ENCODE results near the gene KIAA0319L. TPM values are rescaled to one million over a fixed set of nuclear protein-coding genes. Genes with fewer than 3 reads are reported as not detected.

Gene KIAA0319L
- polyA plus RNA-seq, 2 of the 4 experiments (the other 2 are of a cell fraction): 18.2 to 36.9 TPM

DNA sequence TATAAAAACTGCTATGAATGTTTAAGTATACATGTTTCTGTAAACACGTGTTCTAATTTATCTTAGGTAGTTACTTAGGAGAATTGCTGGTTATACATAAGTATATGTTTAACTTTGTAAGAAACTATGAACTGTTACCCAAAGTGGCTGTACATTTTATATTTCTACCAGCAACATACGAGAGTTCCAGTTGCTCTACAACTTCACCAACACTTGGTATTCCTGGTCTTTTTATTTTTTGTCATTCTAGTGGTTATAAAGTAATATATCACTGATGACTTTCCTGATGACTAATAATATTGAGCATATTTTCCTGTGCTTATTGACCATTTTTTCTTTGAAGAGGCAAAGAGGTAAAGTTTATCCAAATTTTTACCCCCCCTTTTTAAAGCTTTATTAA, 76.0 kb downstream of the KIAA0319L start:
- Histone ChIP-seq H3K27ac (no peak overlapping the region), H3K4me3 (no peak overlapping the region), H3K4me1 (no peaks in the 10 kb centered on the region), H3K9me3 (no peaks in the 10 kb centered on the region), H3K4me2 (no peak overlapping the region)
- DNase-seq (ENCODE audit: low read depth in 1 of 2, low spot score in 1 of 2): no peak
- POLR2A ChIA-PET: no interaction called here
- CTCF ChIA-PET: no interaction called here
- TF ChIP-seq SREBF2 (IDR thresholded peaks at IDR 0.05): no peak
- TF ChIP-seq POLR2A (IDR thresholded peaks at IDR 0.05; ENCODE audit: low read length): no peak
- TF ChIP-seq RFX5 (IDR thresholded peaks at IDR 0.05): no peak
- no peak for TF ChIP-seq SMC3 (IDR thresholded peaks at IDR 0.05)
- TF ChIP-seq TFCP2L1 (CRISPR knock-in tag; IDR thresholded peaks at IDR 0.05): no peak
- no peak for TF ChIP-seq ESRRA (IDR thresholded peaks at IDR 0.05; ENCODE audit: borderline replicate concordance, low read length)
- TF ChIP-seq RAD21 (conservative IDR thresholded peaks at IDR 0.05 in 1 of 2, IDR thresholded peaks at IDR 0.05 in 1 of 2): no peak
- TF ChIP-seq RNF2 (IDR thresholded peaks at IDR 0.05; ENCODE audit: borderline replicate concordance, low read depth): no peak
- TF ChIP-seq, protein P1, sequence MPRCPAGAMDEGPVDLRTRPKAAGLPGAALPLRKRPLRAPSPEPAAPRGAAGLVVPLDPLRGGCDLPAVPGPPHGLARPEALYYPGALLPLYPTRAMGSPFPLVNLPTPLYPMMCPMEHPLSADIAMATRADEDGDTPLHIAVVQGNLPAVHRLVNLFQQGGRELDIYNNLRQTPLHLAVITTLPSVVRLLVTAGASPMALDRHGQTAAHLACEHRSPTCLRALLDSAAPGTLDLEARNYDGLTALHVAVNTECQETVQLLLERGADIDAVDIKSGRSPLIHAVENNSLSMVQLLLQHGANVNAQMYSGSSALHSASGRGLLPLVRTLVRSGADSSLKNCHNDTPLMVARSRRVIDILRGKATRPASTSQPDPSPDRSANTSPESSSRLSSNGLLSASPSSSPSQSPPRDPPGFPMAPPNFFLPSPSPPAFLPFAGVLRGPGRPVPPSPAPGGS (IDR thresholded peaks at IDR 0.05): no peak
- TF ChIP-seq HDAC2 (IDR thresholded peaks at IDR 0.05): no peak
- TF ChIP-seq MYC (IDR thresholded peaks at IDR 0.05; ENCODE audit: borderline replicate concordance, low read length): no peak
- ATAC-seq: no peak
- FAIRE-seq: no peak
- 89% methylated on average over 2 of the region's 2 CpGs for WGBS (ENCODE audit: missing lambda C conversion rate)

DNA sequence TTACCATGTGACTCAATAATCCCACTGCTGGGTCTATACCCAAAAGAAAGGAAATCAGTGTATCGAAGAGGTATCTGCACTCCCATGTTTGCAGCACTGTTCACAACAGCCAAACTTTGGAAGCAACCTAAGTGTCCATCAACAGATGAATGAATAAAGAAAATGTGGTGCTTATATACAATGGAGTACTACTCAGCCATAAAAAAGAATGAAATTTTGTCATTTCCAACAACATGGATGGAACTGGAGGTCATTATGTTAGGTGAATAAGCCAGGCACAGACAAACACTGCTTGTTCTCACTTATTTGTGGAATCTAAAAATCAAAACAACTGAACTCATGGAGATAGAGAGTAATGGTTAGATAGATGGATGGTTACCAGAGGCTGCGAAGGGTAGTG, 79.3 kb downstream of the KIAA0319L start:
- FAIRE-seq: no peak
- no peak for DNase-seq (ENCODE audit: low read depth in 1 of 2, low spot score in 1 of 2)

DNA sequence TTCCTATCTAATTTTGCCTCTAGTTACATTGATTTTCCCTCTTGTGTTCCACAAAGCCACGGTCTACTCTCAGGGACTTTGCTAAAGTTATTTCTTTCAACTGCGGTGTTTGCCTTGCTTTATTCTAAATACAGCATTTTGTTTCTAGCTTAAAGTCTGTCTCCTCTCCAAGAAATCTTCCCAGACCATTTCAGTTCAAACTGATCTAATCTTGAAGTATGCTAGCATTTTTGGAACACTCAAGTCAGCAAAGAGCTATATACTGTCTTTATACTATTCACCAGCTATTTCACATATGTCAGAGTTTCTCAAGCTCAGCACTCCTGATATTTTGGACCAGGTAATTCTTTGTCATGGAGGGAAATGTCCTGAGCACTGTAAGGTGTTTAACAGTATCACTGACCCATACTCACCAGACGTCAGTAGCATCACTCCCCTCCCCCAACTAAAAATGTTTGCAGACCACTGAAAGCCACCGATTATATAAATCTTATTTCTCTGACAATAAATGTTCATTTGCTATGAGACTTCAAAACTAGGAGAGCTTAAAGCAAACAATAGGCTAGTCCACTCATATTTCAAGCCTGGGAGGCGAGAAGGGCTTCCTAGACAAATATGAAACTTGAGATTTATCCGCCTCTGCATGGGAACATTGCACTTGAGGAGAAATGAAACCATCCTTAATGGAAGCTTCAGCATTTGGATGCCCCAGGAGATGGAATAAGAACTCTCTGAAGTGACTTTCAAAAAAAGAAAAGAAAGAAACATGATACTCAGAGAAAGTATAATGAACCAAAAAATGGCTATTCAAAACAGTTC, 81.1 kb downstream of the KIAA0319L start:
- DNase-seq (ENCODE audit: low read depth in 1 of 2, low spot score in 1 of 2) (no peak), ATAC-seq (no peak), FAIRE-seq (no peak)
- POLR2A ChIA-PET: no interaction called here
- CTCF ChIA-PET: interaction anchor here (0.8 kb wide), 1 partner anchor 93 kb away, joined by 3 read pairs; no protein-coding TSS in a partner anchor
- Histone ChIP-seq H3K9me3 (no peaks in the 10 kb centered on the region), H3K4me3 (no peak overlapping the region), H3K4me1 (no peaks in the 10 kb centered on the region), H3K4me2 (no peak overlapping the region), H3K27ac (no peak overlapping the region)
- 94% methylated on average over 6 of the region's 6 CpGs for WGBS (ENCODE audit: missing lambda C conversion rate)
- TF ChIP-seq ESRRA (IDR thresholded peaks at IDR 0.05; ENCODE audit: borderline replicate concordance, low read length) (no peak), RAD21 (conservative IDR thresholded peaks at IDR 0.05 in 1 of 2, IDR thresholded peaks at IDR 0.05 in 1 of 2) (no peak), PHF8 (IDR thresholded peaks at IDR 0.05; ENCODE audit: borderline replicate concordance, low read depth) (no peak), RCOR1 (IDR thresholded peaks at IDR 0.05; ENCODE audit: low read depth, low read length) (no peak), GATA3 (IDR thresholded peaks at IDR 0.05; ENCODE audit: borderline replicate concordance) (no peak), SMC3 (IDR thresholded peaks at IDR 0.05) (no peak), FOSL2 (IDR thresholded peaks at IDR 0.05) (no peak), FOSL2 (CRISPR knock-in tag; IDR thresholded peaks at IDR 0.05) (no peak), POLR2AphosphoS2 (conservative IDR thresholded peaks at IDR 0.05; ENCODE audit: low read length) (no peak), HEYL (CRISPR knock-in tag; IDR thresholded peaks at IDR 0.05) (no peak), CHD2 (IDR thresholded peaks at IDR 0.05; ENCODE audit: low read length, partially characterized antibody) (no peak)
- TF ChIP-seq, protein P2, sequence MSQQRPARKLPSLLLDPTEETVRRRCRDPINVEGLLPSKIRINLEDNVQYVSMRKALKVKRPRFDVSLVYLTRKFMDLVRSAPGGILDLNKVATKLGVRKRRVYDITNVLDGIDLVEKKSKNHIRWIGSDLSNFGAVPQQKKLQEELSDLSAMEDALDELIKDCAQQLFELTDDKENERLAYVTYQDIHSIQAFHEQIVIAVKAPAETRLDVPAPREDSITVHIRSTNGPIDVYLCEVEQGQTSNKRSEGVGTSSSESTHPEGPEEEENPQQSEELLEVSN (IDR thresholded peaks at IDR 0.05; ENCODE audit: borderline replicate concordance, low read depth): no peak
- TF ChIP-seq, protein P3, sequence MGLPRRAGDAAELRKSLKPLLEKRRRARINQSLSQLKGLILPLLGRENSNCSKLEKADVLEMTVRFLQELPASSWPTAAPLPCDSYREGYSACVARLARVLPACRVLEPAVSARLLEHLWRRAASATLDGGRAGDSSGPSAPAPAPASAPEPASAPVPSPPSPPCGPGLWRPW (IDR thresholded peaks at IDR 0.05): no peak
- TF ChIP-seq, protein P4, sequence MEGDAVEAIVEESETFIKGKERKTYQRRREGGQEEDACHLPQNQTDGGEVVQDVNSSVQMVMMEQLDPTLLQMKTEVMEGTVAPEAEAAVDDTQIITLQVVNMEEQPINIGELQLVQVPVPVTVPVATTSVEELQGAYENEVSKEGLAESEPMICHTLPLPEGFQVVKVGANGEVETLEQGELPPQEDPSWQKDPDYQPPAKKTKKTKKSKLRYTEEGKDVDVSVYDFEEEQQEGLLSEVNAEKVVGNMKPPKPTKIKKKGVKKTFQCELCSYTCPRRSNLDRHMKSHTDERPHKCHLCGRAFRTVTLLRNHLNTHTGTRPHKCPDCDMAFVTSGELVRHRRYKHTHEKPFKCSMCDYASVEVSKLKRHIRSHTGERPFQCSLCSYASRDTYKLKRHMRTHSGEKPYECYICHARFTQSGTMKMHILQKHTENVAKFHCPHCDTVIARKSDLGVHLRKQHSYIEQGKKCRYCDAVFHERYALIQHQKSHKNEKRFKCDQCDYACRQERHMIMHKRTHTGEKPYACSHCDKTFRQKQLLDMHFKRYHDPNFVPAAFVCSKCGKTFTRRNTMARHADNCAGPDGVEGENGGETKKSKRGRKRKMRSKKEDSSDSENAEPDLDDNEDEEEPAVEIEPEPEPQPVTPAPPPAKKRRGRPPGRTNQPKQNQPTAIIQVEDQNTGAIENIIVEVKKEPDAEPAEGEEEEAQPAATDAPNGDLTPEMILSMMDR (IDR thresholded peaks at IDR 0.05): no peak
- TF ChIP-seq, protein P5, sequence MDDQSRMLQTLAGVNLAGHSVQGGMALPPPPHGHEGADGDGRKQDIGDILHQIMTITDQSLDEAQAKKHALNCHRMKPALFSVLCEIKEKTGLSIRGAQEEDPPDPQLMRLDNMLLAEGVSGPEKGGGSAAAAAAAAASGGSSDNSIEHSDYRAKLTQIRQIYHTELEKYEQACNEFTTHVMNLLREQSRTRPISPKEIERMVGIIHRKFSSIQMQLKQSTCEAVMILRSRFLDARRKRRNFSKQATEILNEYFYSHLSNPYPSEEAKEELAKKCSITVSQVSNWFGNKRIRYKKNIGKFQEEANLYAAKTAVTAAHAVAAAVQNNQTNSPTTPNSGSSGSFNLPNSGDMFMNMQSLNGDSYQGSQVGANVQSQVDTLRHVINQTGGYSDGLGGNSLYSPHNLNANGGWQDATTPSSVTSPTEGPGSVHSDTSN (IDR thresholded peaks at IDR 0.05): no peak

More for the DNA sequence above, 79.3 kb downstream of the KIAA0319L start:
- H3K4me3 ChIP-seq: no peak overlapping the region
- H3K27ac ChIP-seq: no peak overlapping the region
- CTCF ChIA-PET: no interaction called here
- POLR2A ChIA-PET: no interaction called here
- no peak for ATAC-seq
- no peak overlapping the region for H3K4me2 ChIP-seq
- H3K4me1 ChIP-seq: no peaks in the 10 kb centered on the region
- 92% methylated on average over 2 of the region's 2 CpGs for WGBS (ENCODE audit: missing lambda C conversion rate)
- TF ChIP-seq, protein P5 (IDR thresholded peaks at IDR 0.05): no peak
- TF ChIP-seq JUN (IDR thresholded peaks at IDR 0.05): no peak
- TF ChIP-seq HEYL (CRISPR knock-in tag; IDR thresholded peaks at IDR 0.05): no peak
- TF ChIP-seq FOSL2 (IDR thresholded peaks at IDR 0.05): no peak
- TF ChIP-seq FOSL2 (CRISPR knock-in tag; IDR thresholded peaks at IDR 0.05): no peak
- TF ChIP-seq CBX8 (IDR thresholded peaks at IDR 0.05): no peak
- no peak for TF ChIP-seq HDAC2 (IDR thresholded peaks at IDR 0.05)
- TF ChIP-seq CHD4 (IDR thresholded peaks at IDR 0.05; ENCODE audit: borderline replicate concordance): no peak
- TF ChIP-seq CBX2 (IDR thresholded peaks at IDR 0.05; ENCODE audit: borderline replicate concordance, low read depth): no peak
- no peaks in the 10 kb centered on the region for H3K9me3 ChIP-seq
